Measurements from ENCODE around the gene CACNA2D3.

DNA sequence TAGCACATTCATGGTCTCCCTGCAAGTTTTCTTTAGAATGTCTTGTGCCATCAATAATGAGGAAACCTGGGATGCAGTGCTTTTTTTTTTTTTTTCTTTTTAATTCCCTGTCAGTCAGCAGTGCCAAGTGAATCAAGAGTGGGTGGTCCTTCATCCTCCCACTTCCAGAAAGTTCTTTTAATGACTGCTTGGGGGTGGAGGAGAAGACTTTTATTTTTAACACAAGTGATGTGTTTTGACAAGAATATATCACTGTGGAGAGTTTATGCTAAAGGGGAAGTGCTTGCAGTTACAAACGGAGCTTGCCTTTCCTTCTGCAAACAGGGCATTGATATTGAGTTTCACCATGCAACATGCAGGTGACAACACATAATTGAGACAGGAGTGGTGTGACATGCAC lies 69.7 kb downstream of the CACNA2D3 start:
- TF ChIP-seq, protein P1, sequence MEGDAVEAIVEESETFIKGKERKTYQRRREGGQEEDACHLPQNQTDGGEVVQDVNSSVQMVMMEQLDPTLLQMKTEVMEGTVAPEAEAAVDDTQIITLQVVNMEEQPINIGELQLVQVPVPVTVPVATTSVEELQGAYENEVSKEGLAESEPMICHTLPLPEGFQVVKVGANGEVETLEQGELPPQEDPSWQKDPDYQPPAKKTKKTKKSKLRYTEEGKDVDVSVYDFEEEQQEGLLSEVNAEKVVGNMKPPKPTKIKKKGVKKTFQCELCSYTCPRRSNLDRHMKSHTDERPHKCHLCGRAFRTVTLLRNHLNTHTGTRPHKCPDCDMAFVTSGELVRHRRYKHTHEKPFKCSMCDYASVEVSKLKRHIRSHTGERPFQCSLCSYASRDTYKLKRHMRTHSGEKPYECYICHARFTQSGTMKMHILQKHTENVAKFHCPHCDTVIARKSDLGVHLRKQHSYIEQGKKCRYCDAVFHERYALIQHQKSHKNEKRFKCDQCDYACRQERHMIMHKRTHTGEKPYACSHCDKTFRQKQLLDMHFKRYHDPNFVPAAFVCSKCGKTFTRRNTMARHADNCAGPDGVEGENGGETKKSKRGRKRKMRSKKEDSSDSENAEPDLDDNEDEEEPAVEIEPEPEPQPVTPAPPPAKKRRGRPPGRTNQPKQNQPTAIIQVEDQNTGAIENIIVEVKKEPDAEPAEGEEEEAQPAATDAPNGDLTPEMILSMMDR (IDR thresholded peaks at IDR 0.05; ENCODE audit: poor library complexity, severe bottlenecking), result no peak
- TF ChIP-seq TAF1 (IDR thresholded peaks at IDR 0.05; ENCODE audit: low read depth), result no peak

Measured in neural cell (in vitro differentiated cells).